ENCODE data around the gene ANKDD1A. TPM values are rescaled to one million over a fixed set of nuclear protein-coding genes. Genes with fewer than 3 reads are reported as not detected.

ANKDD1A gene
- total RNA-seq, 4 donors from 2014 or later: 5.1 to 11.9 (median 6.3) TPM

DNA sequence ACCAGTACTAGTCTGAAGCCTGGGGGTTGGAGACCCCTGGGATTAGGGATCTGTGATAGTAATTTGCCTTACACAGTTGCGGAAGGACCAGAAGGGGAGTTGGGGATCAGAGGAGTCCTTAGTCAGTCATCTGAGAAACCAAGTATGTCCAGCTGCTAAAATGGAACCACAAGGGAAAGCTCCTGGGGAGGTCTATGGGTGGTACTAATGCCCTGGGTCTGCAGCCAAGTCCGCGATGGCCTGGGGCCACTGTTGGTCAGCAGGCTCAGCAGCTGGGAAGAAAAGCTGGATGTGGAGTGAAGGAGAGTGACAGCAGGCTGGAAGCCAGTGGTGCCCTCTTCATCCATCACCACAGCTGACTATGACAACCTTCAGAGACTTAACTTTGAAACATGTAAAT lies 2.2 kb upstream of the ANKDD1A start:
- Histone ChIP-seq H3K27ac (no peak overlapping the region), H3K36me3 (no peaks in the 10 kb centered on the region), H3K4me3 (replicated peaks in 1 of 3) (no peak overlapping the region), H3K4me1 (peaks cover 3 to 7% of the 10 kb centered on the region in 2 donors), H3K27me3 (no peaks in the 10 kb centered on the region), H3K9me3 (no peaks in the 10 kb centered on the region)
- DNase-seq: no peak
- intact Hi-C loops (cut with DNase I): no loop called here
- TF ChIP-seq POLR2A (IDR thresholded peaks at IDR 0.05): no peak
- TF ChIP-seq, protein P1, sequence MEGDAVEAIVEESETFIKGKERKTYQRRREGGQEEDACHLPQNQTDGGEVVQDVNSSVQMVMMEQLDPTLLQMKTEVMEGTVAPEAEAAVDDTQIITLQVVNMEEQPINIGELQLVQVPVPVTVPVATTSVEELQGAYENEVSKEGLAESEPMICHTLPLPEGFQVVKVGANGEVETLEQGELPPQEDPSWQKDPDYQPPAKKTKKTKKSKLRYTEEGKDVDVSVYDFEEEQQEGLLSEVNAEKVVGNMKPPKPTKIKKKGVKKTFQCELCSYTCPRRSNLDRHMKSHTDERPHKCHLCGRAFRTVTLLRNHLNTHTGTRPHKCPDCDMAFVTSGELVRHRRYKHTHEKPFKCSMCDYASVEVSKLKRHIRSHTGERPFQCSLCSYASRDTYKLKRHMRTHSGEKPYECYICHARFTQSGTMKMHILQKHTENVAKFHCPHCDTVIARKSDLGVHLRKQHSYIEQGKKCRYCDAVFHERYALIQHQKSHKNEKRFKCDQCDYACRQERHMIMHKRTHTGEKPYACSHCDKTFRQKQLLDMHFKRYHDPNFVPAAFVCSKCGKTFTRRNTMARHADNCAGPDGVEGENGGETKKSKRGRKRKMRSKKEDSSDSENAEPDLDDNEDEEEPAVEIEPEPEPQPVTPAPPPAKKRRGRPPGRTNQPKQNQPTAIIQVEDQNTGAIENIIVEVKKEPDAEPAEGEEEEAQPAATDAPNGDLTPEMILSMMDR (IDR thresholded peaks at IDR 0.05): no peak
- WGBS, 2 donors: 86 to 88% methylated on average over 3 of the region's 3 CpGs

DNA sequence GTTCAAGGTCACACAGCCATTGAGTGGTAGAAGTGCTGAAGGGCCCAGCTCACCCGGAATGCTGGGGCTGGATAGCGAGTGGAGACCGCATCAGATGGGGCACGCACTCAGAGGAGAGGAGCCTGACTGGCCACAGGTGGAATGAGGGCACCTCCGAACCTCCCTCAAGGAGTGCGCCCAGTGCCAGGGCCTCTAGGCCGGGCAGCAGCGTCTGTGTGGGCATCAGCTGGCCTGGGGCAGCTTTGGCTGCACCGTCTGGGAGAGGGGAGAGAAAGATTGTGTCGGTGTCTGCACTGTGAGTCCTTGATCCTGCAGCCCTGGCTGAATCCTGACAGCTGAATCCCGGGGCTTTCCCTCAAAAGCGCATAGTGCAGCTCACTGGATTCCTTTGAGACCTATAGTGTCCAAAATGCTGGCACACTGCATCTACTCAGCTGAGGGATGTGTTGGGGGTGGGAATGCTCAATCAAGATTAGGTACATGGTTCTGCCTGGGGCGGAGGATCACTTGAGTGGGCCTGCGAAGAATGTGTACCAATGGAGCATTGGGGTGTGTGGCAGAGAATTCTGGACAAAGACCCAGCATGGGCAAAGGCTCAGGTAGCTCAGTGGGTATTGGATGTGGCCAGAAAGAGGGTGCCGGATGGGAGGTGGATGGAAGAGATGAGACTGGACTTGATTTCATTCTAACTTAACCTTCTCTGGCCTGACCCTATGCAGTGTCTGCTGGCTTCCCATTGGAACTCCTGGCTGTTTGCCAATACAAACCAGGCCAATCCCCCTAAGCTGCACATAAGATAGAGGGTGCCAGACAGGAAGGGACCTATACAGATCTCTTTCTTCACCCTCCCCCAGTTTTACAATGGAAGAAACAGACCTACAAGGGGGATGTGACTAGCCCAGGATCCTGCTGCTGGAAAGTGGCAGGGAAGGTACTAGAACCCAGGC lies 950 bp downstream of the ANKDD1A start:
- no peaks in the 10 kb centered on the region for H3K9me3 ChIP-seq
- H3K4me1 ChIP-seq: peaks cover 0 to 7% of the 10 kb centered on the region in 2 donors
- intact Hi-C loops (cut with DNase I): no loop called here
- TF ChIP-seq POLR2A (IDR thresholded peaks at IDR 0.05): no peak
- TF ChIP-seq, protein P1 (IDR thresholded peaks at IDR 0.05): no peak
- no peaks in the 10 kb centered on the region for H3K36me3 ChIP-seq
- H3K27ac ChIP-seq: no peak overlapping the region
- 81 to 89% methylated on average over 8 to 14 of the region's 15 CpGs for WGBS, 2 donors
- H3K27me3 ChIP-seq: no peaks in the 10 kb centered on the region
- peak overlapping the region in 1 of 3 donors; percentile 53 for H3K4me3 ChIP-seq (replicated peaks in 1 of 3)
- no peak for DNase-seq

DNA sequence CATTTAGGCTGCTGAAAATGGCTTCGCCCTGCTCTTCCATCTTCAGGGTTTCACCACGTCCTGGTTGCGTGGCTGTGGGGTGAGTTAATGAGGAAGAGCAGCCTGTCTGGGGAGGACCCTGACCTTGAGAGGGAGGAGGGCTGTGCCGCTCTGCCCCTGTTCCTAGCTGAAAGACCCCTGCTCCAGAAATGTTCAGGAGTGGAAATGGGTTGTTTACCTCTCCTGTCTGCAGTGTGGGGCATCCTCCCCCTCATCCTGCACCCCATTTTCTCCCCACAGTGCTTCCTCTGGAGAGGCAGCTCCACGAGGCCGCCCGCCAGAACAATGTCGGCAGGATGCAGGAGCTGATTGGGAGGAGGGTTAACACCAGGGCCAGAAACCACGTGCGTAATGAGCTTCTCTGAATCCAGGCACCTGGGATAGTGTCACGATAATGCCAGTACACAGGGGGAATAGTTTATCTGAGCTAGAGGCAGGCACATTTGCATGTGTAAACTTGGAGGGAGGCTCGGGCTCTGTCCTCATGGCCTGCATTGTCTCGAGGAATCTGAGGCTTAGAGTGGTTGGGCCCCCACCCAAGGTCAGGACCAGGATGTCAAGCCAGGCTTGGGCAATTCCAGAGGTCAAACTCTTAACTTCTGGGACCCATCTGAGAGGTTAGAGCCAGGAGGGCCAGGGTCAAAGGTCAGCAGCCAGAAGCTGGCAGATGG lies 4.0 kb downstream of the ANKDD1A start:
- DNase-seq: no peak
- Histone ChIP-seq H3K4me1 (peaks cover 0 to 7% of the 10 kb centered on the region in 2 donors), H3K36me3 (no peaks in the 10 kb centered on the region), H3K27ac (no peak overlapping the region), H3K4me3 (replicated peaks in 1 of 3) (no peak overlapping the region), H3K9me3 (no peaks in the 10 kb centered on the region), H3K27me3 (no peaks in the 10 kb centered on the region)
- TF ChIP-seq, protein P1 (IDR thresholded peaks at IDR 0.05): no peak
- no peak for TF ChIP-seq POLR2A (IDR thresholded peaks at IDR 0.05)
- intact Hi-C loops (cut with DNase I): no loop called here
- 77 to 82% methylated on average over 12 to 13 of the region's 13 CpGs for WGBS, 2 donors

DNA sequence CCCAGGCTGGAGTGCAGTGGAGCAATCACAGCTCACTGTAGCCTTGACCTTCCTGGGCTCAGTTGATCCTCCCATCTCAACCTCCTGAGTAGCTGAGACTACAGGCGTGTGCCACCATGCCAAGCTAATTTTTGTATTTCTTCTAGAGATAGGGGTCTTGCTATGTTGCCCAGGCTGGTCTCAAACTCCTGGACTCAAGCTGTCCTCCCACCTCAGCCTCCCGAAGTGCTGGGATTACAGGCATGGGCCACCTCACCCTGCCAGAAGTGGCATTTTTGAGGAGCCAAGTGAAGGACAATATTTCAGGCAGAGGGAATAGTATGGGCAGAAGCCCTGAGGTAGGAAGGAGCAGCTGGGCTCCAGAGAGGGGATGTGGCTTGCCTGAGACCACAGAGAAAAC lies 4.7 kb downstream of the ANKDD1A start:
- Histone ChIP-seq H3K27me3 (no peaks in the 10 kb centered on the region), H3K4me3 (replicated peaks in 1 of 3) (no peak overlapping the region), H3K4me1 (peaks cover 2 to 4% of the 10 kb centered on the region in 2 donors), H3K36me3 (no peaks in the 10 kb centered on the region), H3K9me3 (no peaks in the 10 kb centered on the region), H3K27ac (no peak overlapping the region)
- DNase-seq: no peak
- intact Hi-C loops (cut with DNase I): no loop called here
- WGBS, 2 donors: 97 to 100% methylated on average over 2 of the region's 2 CpGs
- TF ChIP-seq POLR2A (IDR thresholded peaks at IDR 0.05): no peak
- TF ChIP-seq, protein P1 (IDR thresholded peaks at IDR 0.05): no peak
